ENCODE results near the gene SLC32A1. TPM values are rescaled to one million over a fixed set of nuclear protein-coding genes. Genes with fewer than 3 reads are reported as not detected.

SLC32A1 gene
- total and polyA plus RNA-seq, 2 of the 13 experiments (the other 11 are each of a cell fraction or from before 2014, with no cell fraction given): not detected

GRCh38 chr20:38692436-38693411, 31.6 kb upstream of the SLC32A1 start (continued):
- TF ChIP-seq, protein P1, sequence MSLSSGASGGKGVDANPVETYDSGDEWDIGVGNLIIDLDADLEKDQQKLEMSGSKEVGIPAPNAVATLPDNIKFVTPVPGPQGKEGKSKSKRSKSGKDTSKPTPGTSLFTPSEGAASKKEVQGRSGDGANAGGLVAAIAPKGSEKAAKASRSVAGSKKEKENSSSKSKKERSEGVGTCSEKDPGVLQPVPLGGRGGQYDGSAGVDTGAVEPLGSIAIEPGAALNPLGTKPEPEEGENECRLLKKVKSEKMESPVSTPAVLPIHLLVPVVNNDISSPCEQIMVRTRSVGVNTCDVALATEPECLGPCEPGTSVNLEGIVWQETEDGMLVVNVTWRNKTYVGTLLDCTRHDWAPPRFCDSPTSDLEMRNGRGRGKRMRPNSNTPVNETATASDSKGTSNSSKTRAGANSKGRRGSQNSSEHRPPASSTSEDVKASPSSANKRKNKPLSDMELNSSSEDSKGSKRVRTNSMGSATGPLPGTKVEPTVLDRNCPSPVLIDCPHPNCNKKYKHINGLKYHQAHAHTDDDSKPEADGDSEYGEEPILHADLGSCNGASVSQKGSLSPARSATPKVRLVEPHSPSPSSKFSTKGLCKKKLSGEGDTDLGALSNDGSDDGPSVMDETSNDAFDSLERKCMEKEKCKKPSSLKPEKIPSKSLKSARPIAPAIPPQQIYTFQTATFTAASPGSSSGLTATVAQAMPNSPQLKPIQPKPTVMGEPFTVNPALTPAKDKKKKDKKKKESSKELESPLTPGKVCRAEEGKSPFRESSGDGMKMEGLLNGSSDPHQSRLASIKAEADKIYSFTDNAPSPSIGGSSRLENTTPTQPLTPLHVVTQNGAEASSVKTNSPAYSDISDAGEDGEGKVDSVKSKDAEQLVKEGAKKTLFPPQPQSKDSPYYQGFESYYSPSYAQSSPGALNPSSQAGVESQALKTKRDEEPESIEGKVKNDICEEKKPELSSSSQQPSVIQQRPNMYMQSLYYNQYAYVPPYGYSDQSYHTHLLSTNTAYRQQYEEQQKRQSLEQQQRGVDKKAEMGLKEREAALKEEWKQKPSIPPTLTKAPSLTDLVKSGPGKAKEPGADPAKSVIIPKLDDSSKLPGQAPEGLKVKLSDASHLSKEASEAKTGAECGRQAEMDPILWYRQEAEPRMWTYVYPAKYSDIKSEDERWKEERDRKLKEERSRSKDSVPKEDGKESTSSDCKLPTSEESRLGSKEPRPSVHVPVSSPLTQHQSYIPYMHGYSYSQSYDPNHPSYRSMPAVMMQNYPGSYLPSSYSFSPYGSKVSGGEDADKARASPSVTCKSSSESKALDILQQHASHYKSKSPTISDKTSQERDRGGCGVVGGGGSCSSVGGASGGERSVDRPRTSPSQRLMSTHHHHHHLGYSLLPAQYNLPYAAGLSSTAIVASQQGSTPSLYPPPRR (CRISPR knock-in tag; IDR thresholded peaks at IDR 0.05; ENCODE audit: borderline replicate concordance): no peak
- TF ChIP-seq, protein P2, sequence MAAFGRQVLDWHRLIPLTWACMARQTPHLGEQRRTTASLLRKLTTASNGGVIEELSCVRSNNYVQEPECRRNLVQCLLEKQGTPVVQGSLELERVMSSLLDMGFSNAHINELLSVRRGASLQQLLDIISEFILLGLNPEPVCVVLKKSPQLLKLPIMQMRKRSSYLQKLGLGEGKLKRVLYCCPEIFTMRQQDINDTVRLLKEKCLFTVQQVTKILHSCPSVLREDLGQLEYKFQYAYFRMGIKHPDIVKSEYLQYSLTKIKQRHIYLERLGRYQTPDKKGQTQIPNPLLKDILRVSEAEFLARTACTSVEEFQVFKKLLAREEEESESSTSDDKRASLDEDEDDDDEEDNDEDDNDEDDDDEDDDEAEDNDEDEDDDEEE (CRISPR knock-in tag; IDR thresholded peaks at IDR 0.05): peak; percentile 79; the same call in 1 of the 2 replicates
- peak; percentile 89 for TF ChIP-seq TMF1 (CRISPR knock-in tag; IDR thresholded peaks at IDR 0.05; ENCODE audit: low read depth)
- TF ChIP-seq GABPB1 (CRISPR knock-in tag; IDR thresholded peaks at IDR 0.05): peak; percentile 16; the same call in 1 of the 2 replicates
- TF ChIP-seq ZFP90 (CRISPR knock-in tag; IDR thresholded peaks at IDR 0.05; ENCODE audit: borderline replicate concordance): no peak
- TF ChIP-seq ZBTB34 (CRISPR knock-in tag; IDR thresholded peaks at IDR 0.05): no peak
- no peak for TF ChIP-seq ZNF382 (CRISPR knock-in tag; IDR thresholded peaks at IDR 0.05; ENCODE audit: borderline replicate concordance)
- TF ChIP-seq BRCA1 (CRISPR knock-in tag; IDR thresholded peaks at IDR 0.05): peak; percentile 84
- no peak for TF ChIP-seq POLR2AphosphoS5 (IDR thresholded peaks at IDR 0.05; ENCODE audit: low read depth, low read length)
- TF ChIP-seq ZFP62 (CRISPR knock-in tag; IDR thresholded peaks at IDR 0.05): no peak
- TF ChIP-seq SIN3A (IDR thresholded peaks at IDR 0.05; ENCODE audit: borderline replicate concordance, low read depth, low read length): no peak
- TF ChIP-seq, protein P3, sequence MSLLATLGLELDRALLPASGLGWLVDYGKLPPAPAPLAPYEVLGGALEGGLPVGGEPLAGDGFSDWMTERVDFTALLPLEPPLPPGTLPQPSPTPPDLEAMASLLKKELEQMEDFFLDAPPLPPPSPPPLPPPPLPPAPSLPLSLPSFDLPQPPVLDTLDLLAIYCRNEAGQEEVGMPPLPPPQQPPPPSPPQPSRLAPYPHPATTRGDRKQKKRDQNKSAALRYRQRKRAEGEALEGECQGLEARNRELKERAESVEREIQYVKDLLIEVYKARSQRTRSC (CRISPR knock-in tag; IDR thresholded peaks at IDR 0.05; ENCODE audit: low read depth): 0 out of 2 replicates have a peak, but pooled peaks have one; percentile 78
- 0 out of 2 replicates have a peak, but pooled peaks have one; percentile 69 for TF ChIP-seq ZNF780A (CRISPR knock-in tag; IDR thresholded peaks at IDR 0.05)
- TF ChIP-seq TBX2 (CRISPR knock-in tag; IDR thresholded peaks at IDR 0.05; ENCODE audit: borderline replicate concordance): peak; percentile 54; the same call in 1 of the 2 replicates
- TF ChIP-seq JUNB (CRISPR knock-in tag; IDR thresholded peaks at IDR 0.05; ENCODE audit: borderline replicate concordance): peak; percentile 80; the same call in 1 of the 2 replicates
- TF ChIP-seq ZNF572 (CRISPR knock-in tag; IDR thresholded peaks at IDR 0.05): no peak
- TF ChIP-seq GLI4 (CRISPR knock-in tag; IDR thresholded peaks at IDR 0.05; ENCODE audit: borderline replicate concordance): 0 out of 2 replicates have a peak, but pooled peaks have one; percentile 50
- TF ChIP-seq ZNF790 (CRISPR knock-in tag; IDR thresholded peaks at IDR 0.05; ENCODE audit: borderline replicate concordance): peak; percentile 78; the same call in 1 of the 2 replicates
- TF ChIP-seq HOXA5 (CRISPR knock-in tag; IDR thresholded peaks at IDR 0.05): peak; percentile 93
